Psoas muscle (tissue), 8 donors: ENCODE data around the gene NEK11. TPM values are rescaled to one million over a fixed set of nuclear protein-coding genes. Genes with fewer than 3 reads are reported as not detected.

ENCODE experiments used
- ATAC-seq, 4 donors: fragments of 200-7000 bp; cut with Tn5 transposase; one replicate each; pipeline ENCODE4 v1.9.1; 2020; ENCODE audit warnings: moderate library complexity in 3 of 4, mild to moderate bottlenecking in 2 of 4
- DNase-seq, 2 donors: peaks; one replicate each; pipeline ENCODE4 v3.0.0-alpha.2; 2020
- H3K27ac ChIP-seq: fragments of 200-600 bp; one replicate; pipeline ENCODE4 v1.8.0; 2022
- H3K27me3 ChIP-seq, 3 donors: fragments of 200-600 bp in 1 of 3; one replicate each; pipeline versions ENCODE4 v1.6.1 to v1.8.0; 2013 to 2022; ENCODE audit warnings: low read length in 2 of 3, mild to moderate bottlenecking in 2 of 3, moderate library complexity in 1 of 3; ENCODE audit not compliant: insufficient read depth in 3 of 3
- H3K36me3 ChIP-seq, 2 donors: fragments of 200-600 bp in 1 of 2; one replicate each; pipeline versions ENCODE4 v1.6.1 to v1.8.0; 2013 to 2022; ENCODE audit warnings: low read depth in 1 of 2, mild to moderate bottlenecking in 1 of 2, moderate library complexity in 1 of 2; ENCODE audit not compliant: insufficient read depth in 1 of 2
- H3K4me1 ChIP-seq: fragments of 200-600 bp; one replicate; pipeline ENCODE4 v1.8.0; 2022
- H3K4me3 ChIP-seq: fragments of 200-600 bp; one replicate; pipeline ENCODE4 v1.8.0; 2022; ENCODE audit warnings: mild to moderate bottlenecking
- H3K9me3 ChIP-seq: fragments of 200-600 bp; one replicate; pipeline ENCODE4 v1.8.0; 2022
- WGBS, 3 donors: extraction: QIAGEN DNeasy Blood & Tissue Kit; methylation state at CpG; one replicate each; pipeline versions ENCODE4 v1.1.6 to v1.1.7; 2013; 5-methylcytosine and 5-hydroxymethylcytosine counted together
- intact Hi-C, 2 donors: fragments of 100-400 bp; cut with DNase I; formaldehyde crosslinking; loops; one replicate each; pipeline versions ENCODE4 v1.11.0 to v1.14.2; 2022
- polyA plus RNA-seq, 3 donors: library from polyadenylated mRNA; stranded (reverse); fragments of 200-250 nt; gene quantifications; one replicate each; pipeline ENCODE4 v1.2.3, GENCODE V29; 2013
- total RNA-seq, 4 donors: library from RNA; stranded (reverse); fragmentation: NEBNext Ultra II Directional in 2 of 4; extraction: Animal tissue kit (Norgen Biotek cat#: 25700) in 2 of 4; gene quantifications; one replicate each; pipeline versions ENCODE4 v1.2.1 to v1.2.4, GENCODE V29; 2021 to 2023
- TF ChIP-seq, protein P1 (sequence below): fragments of 200-600 bp; IDR thresholded peaks from one replicate; pipeline ENCODE4 v1.8.0; 2022; ENCODE audit warnings: antibody characterized with exemption
- donor health status: healthy with polysubstance abuse.
- donor health status: DM: no; HTN: no; CAD: no; lungs with moderate emphysema.
- donor health status: Bipolar disorder and iron deficiency.
- donor health status: healthy.
- donor health status: DM: yes; HTN: yes; CAD: no.
- donor health status: DM: no; HTN: no; CAD: no.
- donor health status: DM: no; HTN: no; CAD: no.
- donor health status: DM: yes; HTN: yes; CAD: no.

The NEK11 gene
- total and polyA plus RNA-seq, 7 donors, result 1.5 to 7.2 (median 2.1) TPM

DNA sequence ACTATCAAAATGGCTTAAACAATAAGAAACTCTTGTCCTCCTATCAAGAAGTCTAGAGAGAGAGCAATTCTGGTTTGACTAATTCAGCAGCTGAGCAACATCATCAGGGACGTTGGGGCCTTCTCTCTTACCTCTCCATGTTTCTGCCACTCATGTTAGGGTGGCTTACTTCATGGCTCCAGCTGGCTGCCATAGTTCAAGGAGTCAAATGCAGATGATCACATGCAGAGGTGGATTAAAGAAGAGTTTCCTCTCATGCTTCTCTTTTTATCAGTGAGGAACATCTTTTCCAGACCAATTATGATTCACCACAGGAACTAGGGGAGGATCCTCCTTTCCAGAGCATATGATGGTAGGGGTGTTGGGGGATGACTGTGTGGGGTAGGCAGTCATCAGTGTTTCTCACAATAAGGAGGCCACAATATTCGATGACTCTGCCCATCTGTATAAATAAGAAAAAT lies 45.5 kb downstream of the NEK11 start:
- Histone ChIP-seq H3K4me3 (no peak overlapping the region), H3K27ac (peak overlapping the region; percentile 6), H3K9me3 (no peaks in the 10 kb centered on the region), H3K27me3 (no peaks in the 10 kb centered on the region), H3K4me1 (peaks cover 15% of the 10 kb centered on the region), H3K36me3 (no peaks in the 10 kb centered on the region)
- intact Hi-C loops, result no loop called here
- ATAC-seq (no peak), DNase-seq (no peak)
- WGBS, 3 donors, result 45 to 56% (median 54%) methylated on average over 2 of the region's 2 CpGs
- TF ChIP-seq, protein P1, sequence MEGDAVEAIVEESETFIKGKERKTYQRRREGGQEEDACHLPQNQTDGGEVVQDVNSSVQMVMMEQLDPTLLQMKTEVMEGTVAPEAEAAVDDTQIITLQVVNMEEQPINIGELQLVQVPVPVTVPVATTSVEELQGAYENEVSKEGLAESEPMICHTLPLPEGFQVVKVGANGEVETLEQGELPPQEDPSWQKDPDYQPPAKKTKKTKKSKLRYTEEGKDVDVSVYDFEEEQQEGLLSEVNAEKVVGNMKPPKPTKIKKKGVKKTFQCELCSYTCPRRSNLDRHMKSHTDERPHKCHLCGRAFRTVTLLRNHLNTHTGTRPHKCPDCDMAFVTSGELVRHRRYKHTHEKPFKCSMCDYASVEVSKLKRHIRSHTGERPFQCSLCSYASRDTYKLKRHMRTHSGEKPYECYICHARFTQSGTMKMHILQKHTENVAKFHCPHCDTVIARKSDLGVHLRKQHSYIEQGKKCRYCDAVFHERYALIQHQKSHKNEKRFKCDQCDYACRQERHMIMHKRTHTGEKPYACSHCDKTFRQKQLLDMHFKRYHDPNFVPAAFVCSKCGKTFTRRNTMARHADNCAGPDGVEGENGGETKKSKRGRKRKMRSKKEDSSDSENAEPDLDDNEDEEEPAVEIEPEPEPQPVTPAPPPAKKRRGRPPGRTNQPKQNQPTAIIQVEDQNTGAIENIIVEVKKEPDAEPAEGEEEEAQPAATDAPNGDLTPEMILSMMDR, result no peak

DNA sequence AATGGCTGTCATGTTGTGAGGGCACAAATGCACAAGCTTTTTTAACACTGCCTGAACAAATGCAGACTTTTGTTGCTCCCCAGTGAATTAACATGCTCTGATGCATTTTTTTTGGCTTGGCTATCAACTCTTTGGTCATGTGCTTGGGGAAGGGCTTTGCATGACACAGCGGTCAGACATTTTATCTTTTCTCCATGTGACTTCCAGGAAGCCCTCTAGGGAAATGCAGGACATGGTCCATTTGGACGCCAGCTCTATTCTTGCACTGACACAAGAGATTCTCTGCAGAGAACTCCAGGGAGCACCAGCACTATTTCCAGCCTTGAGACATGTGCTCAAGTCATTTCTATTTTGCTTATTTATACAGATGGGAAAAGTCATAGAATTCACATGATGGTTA lies 46.2 kb downstream of the NEK11 start:
- 7 to 15% (median 15%) methylated on average over 2 of the region's 2 CpGs for WGBS, 3 donors
- Histone ChIP-seq H3K9me3 (no peaks in the 10 kb centered on the region), H3K27me3 (no peaks in the 10 kb centered on the region), H3K4me3 (no peak overlapping the region), H3K4me1 (peaks cover 15% of the 10 kb centered on the region), H3K27ac (no peak overlapping the region), H3K36me3 (no peaks in the 10 kb centered on the region)
- ATAC-seq (peak in 2 of 4 donors; percentile 34 to 47), DNase-seq (no peak)
- TF ChIP-seq, protein P1, result no peak
- intact Hi-C loops, result no loop called here

DNA sequence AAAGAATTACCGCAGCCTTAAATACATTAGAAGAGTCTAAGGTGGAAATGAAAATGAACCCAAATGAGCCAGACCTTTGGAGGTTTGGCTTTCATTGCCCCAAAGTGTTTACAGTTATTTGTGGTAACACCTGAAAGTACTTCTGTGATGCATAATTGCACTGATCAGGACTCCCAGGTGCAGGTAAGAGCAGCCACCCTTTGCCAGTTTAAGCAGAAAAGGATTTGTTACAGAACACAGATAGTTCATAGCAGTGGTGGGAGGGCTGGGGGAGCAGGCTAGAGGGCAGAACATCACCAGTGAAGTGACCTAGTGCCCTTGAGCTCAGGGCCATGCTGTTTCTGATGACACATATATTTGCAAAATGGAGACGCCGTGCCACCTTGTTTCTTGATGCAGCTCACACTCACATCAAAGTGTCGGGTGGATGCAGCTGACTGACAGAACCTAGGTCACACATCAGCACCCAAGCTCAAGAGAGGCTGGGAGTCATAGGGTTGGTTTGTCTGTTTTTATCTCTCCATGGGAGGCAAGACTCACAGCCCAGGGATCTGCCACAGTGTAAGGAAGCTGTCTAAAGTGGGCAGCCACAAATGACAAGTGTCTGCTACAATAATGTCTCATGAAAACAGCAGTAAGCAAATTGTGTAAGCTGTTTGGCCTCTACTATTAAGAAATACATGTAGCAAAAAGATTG lies 49.1 kb downstream of the NEK11 start:
- no peak for ATAC-seq
- Histone ChIP-seq H3K36me3 (no peaks in the 10 kb centered on the region), H3K27ac (no peak overlapping the region), H3K9me3 (no peaks in the 10 kb centered on the region), H3K27me3 (no peaks in the 10 kb centered on the region), H3K4me3 (no peak overlapping the region), H3K4me1 (peaks cover 15% of the 10 kb centered on the region)
- WGBS, 3 donors, result 71 to 73% (median 72%) methylated on average over 4 of the region's 4 CpGs
- intact Hi-C loops, result no loop called here
- TF ChIP-seq, protein P1, result no peak
- DNase-seq, result no peak

DNA sequence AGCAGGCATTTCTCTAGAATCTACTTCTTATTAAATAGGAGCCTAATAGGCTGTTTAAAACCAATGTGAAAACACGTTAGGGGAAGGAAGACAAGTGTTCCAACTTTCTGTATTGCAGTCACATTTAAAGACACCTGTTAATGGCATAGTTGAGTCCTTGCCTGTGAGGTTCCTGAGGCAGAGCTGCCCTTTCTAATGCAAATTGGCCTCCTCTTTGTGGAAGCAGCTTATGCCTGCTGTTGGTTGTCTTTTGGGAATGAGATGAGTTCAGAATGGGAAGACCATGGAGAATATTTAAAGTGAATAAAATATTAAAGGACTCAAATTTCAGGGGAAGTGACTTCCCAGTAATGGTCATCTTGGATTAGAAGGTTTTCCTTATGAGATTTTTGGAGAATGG lies 51.2 kb downstream of the NEK11 start:
- Histone ChIP-seq H3K36me3 (no peaks in the 10 kb centered on the region), H3K9me3 (no peaks in the 10 kb centered on the region), H3K27ac (no peak overlapping the region), H3K4me1 (peaks cover 8% of the 10 kb centered on the region), H3K27me3 (no peaks in the 10 kb centered on the region), H3K4me3 (no peak overlapping the region)
- DNase-seq (no peak), ATAC-seq (no peak)
- TF ChIP-seq, protein P1, result no peak
- WGBS, 3 donors, result 31 to 50% (median 42%) methylated on average over 1 of the region's 1 CpG
- intact Hi-C loops, result no loop called here

DNA sequence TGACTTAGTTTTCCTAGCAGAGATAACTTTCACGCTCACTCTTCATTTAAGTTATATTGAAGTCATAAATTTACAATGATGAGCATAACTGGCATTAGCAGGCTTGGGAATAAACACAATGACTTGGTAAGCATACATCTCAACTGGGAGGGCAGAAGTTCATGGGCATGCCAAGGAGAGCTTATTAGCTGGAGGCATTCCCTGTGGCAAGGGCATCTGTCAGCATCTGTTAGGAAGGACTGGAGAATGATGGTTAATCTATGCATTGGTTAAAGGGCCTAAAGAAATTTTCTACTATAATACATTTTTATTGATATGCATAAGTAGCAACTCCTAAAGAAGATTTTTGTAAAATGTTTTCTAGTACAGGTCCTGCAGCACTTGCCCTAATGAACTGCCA lies 52.4 kb downstream of the NEK11 start:
- H3K4me3 ChIP-seq, result no peak overlapping the region
- no peaks in the 10 kb centered on the region for H3K4me1 ChIP-seq
- H3K27ac ChIP-seq, result no peak overlapping the region
- TF ChIP-seq, protein P1, result no peak
- no peak for ATAC-seq
- H3K27me3 ChIP-seq, result no peaks in the 10 kb centered on the region
- 83 to 87% (median 86%) methylated on average over 1 of the region's 1 CpG for WGBS, 3 donors
- H3K36me3 ChIP-seq, result no peaks in the 10 kb centered on the region
- intact Hi-C loops, result no loop called here
- H3K9me3 ChIP-seq, result no peaks in the 10 kb centered on the region
- DNase-seq, result no peak
